ENCODE data around the gene PLLP.
"Not testable (repeated sequence)": the region's sequence is repeated elsewhere in the genome, so short reads cannot be mapped to it uniquely, and the experiment has no call there.

DNA sequence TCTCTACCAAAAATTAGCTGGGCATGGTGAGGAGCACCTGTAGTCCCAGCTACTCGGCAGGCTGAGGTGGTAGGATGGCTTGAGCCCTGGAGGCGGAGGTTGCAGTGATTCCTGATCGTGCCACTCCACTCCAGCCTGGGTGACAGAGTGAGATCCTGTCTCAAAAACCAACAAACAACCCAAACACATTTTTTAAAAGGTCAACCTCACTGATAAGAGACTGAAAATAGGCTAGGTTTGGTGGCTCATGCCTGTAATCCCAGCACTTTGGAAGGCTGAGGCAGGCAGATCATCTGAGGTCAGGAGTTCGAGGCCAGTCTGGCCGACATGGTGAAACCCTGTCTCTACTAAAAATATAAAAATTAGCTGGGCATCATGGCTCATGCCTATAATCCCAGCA is 8.5 kb downstream of the PLLP start:
- not testable (repeated sequence) for TF ChIP-seq ETV5 (CRISPR knock-in tag; IDR thresholded peaks at IDR 0.05; ENCODE audit: low read depth); RBM39 (optimal IDR thresholded peaks at IDR 0.05; ENCODE audit: low read depth, low read length); EGR1 (conservative IDR thresholded peaks at IDR 0.05); NFRKB (IDR thresholded peaks at IDR 0.05; ENCODE audit: low read depth); JUND (IDR thresholded peaks at IDR 0.05; ENCODE audit: borderline replicate concordance, low read depth, low read length); JUND (tag; IDR thresholded peaks at IDR 0.05; ENCODE audit: borderline replicate concordance, low read depth, low read length)
- TF ChIP-seq, protein P1, sequence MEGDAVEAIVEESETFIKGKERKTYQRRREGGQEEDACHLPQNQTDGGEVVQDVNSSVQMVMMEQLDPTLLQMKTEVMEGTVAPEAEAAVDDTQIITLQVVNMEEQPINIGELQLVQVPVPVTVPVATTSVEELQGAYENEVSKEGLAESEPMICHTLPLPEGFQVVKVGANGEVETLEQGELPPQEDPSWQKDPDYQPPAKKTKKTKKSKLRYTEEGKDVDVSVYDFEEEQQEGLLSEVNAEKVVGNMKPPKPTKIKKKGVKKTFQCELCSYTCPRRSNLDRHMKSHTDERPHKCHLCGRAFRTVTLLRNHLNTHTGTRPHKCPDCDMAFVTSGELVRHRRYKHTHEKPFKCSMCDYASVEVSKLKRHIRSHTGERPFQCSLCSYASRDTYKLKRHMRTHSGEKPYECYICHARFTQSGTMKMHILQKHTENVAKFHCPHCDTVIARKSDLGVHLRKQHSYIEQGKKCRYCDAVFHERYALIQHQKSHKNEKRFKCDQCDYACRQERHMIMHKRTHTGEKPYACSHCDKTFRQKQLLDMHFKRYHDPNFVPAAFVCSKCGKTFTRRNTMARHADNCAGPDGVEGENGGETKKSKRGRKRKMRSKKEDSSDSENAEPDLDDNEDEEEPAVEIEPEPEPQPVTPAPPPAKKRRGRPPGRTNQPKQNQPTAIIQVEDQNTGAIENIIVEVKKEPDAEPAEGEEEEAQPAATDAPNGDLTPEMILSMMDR (IDR thresholded peaks at IDR 0.05 in 2 of 3, conservative IDR thresholded peaks at IDR 0.05 in 1 of 3; ENCODE audit: insufficient read depth in 2 of 3, low read depth in 1 of 3, low read length in 3 of 3), result not testable (repeated sequence)

All from K562 (cell line).